WERI-Rb-1 (cell line): ENCODE data around the gene SDF2.
A peak's percentile ranks its signal among the peaks of the same experiment; 100 is the strongest.

Source experiments
- DNase-seq: peaks from one replicate; pipeline ENCODE4 v3.0.0-alpha.2; 2020
- H3K27ac ChIP-seq: fragments of 250-450 bp; sonication (Bioruptor Pico); 2 replicates; pipeline ENCODE4 v1.5.1; 2020; ENCODE audit warnings: mild to moderate bottlenecking, moderate library complexity
- H3K27me3 ChIP-seq: fragments of 250-450 bp; sonication (Bioruptor Pico); 2 replicates; pipeline ENCODE4 v1.5.1; 2021; ENCODE audit warnings: mild to moderate bottlenecking, low read depth, moderate library complexity; ENCODE audit not compliant: insufficient read depth, severe bottlenecking
- H3K36me3 ChIP-seq: fragments of 250-450 bp; sonication (Bioruptor Pico); 2 replicates; pipeline ENCODE4 v1.5.1; 2020; ENCODE audit warnings: mild to moderate bottlenecking, moderate library complexity
- H3K4me3 ChIP-seq: 2 replicates; pipeline ENCODE4 v1.5.1; 2011; ENCODE audit warnings: low read depth, mild to moderate bottlenecking, control low read depth, low read length
- H3K9me3 ChIP-seq: fragments of 250-450 bp; sonication (Bioruptor Pico); 2 replicates; pipeline ENCODE4 v1.5.1; 2021; ENCODE audit warnings: mild to moderate bottlenecking, moderate library complexity; ENCODE audit not compliant: severe bottlenecking
- CTCF ChIP-seq: IDR thresholded peaks from 2 replicates; pipeline ENCODE4 v1.5.1; 2011; ENCODE audit warnings: low read depth, mild to moderate bottlenecking, control low read depth, inconsistent platforms, low read length

The SDF2 gene

GRCh38 chr17:28705074-28705659 lies 43.5 kb upstream of the SDF2 start:
- Histone ChIP-seq H3K27me3 (no peaks in the 10 kb centered on the region), H3K36me3 (peaks cover 68% of the 10 kb centered on the region), H3K27ac (peak overlapping the region; percentile 78), H3K4me3 (no peak overlapping the region), H3K9me3 (no peaks in the 10 kb centered on the region)
- DNase-seq = no peak
- no peak for TF ChIP-seq CTCF

DNA sequence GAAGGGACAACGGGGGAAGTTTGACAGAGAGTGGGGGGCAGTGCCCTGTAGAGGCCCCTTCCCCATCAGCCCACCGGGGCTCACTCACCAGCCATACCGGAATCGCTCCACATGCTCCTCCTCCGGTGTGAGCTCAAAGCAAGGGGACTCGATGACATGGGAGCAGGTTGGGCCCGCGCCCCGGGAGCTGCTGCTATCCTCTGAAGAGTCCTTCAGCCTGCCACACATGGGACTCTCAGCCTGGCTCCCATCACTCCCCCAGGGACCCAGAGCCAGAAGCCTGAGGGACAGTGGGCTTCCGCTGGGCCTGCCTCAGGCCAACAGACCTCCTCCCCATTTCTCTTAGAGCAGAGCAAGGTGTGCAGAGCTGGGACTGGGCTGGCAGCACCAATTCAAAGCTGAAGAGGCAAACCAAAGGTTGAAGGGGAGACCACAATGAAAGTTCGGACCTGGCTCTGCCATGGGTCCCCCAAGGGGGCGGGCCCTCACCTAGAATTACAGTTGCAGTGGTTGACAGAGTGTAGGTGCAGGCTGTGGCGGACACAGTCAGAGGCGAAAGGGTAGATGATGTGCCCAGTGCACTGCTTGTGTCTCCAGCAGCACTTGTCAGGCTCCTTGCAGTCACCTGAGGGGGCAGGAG lies 42.6 kb upstream of the SDF2 start:
- no peak overlapping the region for H3K4me3 ChIP-seq
- no peak for TF ChIP-seq CTCF
- no peaks in the 10 kb centered on the region for H3K9me3 ChIP-seq
- H3K27ac ChIP-seq = peak overlapping the region; percentile 78
- no peaks in the 10 kb centered on the region for H3K27me3 ChIP-seq
- H3K36me3 ChIP-seq = peaks cover 76% of the 10 kb centered on the region
- no peak for DNase-seq

DNA sequence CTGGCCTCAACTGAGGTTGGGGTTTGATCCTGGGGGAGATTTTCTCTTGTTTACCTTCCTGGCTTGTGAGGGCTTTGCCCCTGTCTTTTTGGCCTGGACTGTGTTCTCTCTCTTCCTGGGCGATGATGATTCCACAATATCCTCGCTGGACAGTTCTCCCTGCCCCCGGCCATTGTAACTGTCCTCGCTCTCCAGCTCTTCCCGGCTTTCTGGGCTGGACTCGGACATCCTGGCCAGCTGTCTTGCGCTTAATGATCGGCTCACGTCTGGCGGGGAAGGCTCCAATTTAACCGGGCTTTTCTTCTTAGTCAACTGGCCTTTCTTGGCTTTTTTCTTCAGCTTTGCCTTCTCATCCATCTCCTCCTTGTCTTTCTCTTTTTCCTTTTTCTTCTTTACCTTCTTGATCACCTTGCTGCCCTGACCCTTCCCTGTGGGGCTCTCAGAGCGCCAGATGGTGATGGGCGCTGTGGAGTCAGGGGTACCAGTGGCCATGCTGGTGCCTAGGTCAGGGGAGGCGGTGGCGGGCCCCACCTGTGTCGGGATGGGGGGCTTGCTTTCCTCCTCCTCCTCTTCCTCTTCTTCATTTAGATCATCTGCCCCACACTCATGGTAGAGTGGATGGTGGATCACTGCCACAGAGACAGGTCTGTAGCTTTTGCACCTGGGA lies 42.0 kb upstream of the SDF2 start:
- H3K27me3 ChIP-seq = no peaks in the 10 kb centered on the region
- no peak for TF ChIP-seq CTCF
- no peaks in the 10 kb centered on the region for H3K9me3 ChIP-seq
- no peak overlapping the region for H3K4me3 ChIP-seq
- peak overlapping the region; percentile 78 for H3K27ac ChIP-seq
- peaks cover 83% of the 10 kb centered on the region for H3K36me3 ChIP-seq
- peak; percentile 59 for DNase-seq

- Histone ChIP-seq H3K36me3 (peaks cover 92% of the 10 kb centered on the region), H3K27ac (peak overlapping the region; percentile 78)
- DNase-seq = no peak
These were observed 41.0 kb upstream of the SDF2 start for GRCh38 chr17:28702752-28703150.

GRCh38 chr17:28702026-28702751 lies 40.5 kb upstream of the SDF2 start:
- H3K27me3 ChIP-seq = no peaks in the 10 kb centered on the region
- peaks cover 93% of the 10 kb centered on the region for H3K36me3 ChIP-seq
- peak overlapping the region; percentile 78 for H3K27ac ChIP-seq
- TF ChIP-seq CTCF = no peak
- no peaks in the 10 kb centered on the region for H3K9me3 ChIP-seq
- no peak for DNase-seq
- H3K4me3 ChIP-seq = no peak overlapping the region

More at GRCh38 chr17:28702752-28703150, 41.0 kb upstream of the SDF2 start:
- no peaks in the 10 kb centered on the region for H3K27me3 ChIP-seq
- H3K9me3 ChIP-seq = no peaks in the 10 kb centered on the region
- no peak for TF ChIP-seq CTCF
- H3K4me3 ChIP-seq = no peak overlapping the region
